Vagina (tissue), 2 donors: ENCODE results near the gene STK32A.

Source experiments
- POLR2A ChIP-seq, 2 donors: fragments of 450-650 bp; IDR thresholded peaks; one replicate each; pipeline ENCODE4 v1.6.1; 2017; ENCODE audit warnings: antibody characterized with exemption in 2 of 2, mild to moderate bottlenecking in 2 of 2, moderate library complexity in 2 of 2
- TF ChIP-seq, protein P1 (sequence below), 3 experiments: fragments of 450-650 bp in 2 of 3; fragments of 200-600 bp in 1 of 3; sonication (generic) in 1 of 3; IDR thresholded peaks; one replicate each; pipeline ENCODE4 v1.5.1; 2017 to 2019; ENCODE audit warnings: antibody characterized with exemption in 3 of 3, mild to moderate bottlenecking in 2 of 3, moderate library complexity in 2 of 3

DNA sequence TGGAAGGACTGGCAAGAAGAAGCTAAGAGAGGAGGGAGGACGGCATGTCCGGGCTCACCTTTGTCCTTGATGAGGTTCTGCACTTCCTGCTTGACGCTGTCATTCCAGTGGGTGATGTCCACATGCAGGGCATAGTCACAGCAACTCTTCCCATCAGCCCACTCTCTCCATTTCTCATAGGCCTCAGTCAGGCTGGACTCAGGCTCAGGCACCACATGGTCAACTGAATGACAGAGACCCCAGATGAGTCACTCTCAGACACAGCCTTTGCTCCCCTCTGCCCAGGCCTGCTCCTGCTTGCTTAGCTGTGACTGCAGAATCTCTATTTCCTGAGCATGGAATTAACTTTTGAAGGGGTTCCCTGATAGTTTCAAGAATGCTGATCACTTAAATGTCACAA is 180.8 kb downstream of the STK32A start:
- TF ChIP-seq, protein P1, sequence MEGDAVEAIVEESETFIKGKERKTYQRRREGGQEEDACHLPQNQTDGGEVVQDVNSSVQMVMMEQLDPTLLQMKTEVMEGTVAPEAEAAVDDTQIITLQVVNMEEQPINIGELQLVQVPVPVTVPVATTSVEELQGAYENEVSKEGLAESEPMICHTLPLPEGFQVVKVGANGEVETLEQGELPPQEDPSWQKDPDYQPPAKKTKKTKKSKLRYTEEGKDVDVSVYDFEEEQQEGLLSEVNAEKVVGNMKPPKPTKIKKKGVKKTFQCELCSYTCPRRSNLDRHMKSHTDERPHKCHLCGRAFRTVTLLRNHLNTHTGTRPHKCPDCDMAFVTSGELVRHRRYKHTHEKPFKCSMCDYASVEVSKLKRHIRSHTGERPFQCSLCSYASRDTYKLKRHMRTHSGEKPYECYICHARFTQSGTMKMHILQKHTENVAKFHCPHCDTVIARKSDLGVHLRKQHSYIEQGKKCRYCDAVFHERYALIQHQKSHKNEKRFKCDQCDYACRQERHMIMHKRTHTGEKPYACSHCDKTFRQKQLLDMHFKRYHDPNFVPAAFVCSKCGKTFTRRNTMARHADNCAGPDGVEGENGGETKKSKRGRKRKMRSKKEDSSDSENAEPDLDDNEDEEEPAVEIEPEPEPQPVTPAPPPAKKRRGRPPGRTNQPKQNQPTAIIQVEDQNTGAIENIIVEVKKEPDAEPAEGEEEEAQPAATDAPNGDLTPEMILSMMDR (IDR thresholded peaks at IDR 0.05) = no peak
- no peak for TF ChIP-seq POLR2A (IDR thresholded peaks at IDR 0.05)
